HepG2 (cell line): ENCODE results near the gene LST1. TPM values are rescaled to one million over a fixed set of nuclear protein-coding genes. Genes with fewer than 3 reads are reported as not detected.
A peak's percentile ranks its signal among the peaks of the same experiment; 100 is the strongest.

Experiments used
- ATAC-seq: fragments of 200-7000 bp; cut with Tn5 transposase; 3 replicates; pipeline ENCODE4 v1.9.1; 2020; ENCODE audit warnings: mild to moderate bottlenecking, moderate library complexity
- BruUV-seq: library from RNA; stranded (reverse); fragments of 400-500 nt; replicated peaks from 2 replicates; lab custom pipeline; 2021; lab: Mats Ljungman, UMichigan
- CTCF ChIA-PET: fragments of 300-600 bp; formaldehyde crosslinking; extraction: SDS; loops from one replicate; lab custom pipeline; 2021; ENCODE audit warnings: low total read pairs, inconsistent platforms, low intra/inter-chr PET ratio; lab: Yijun Ruan, JAX
- POLR2A ChIA-PET: fragments of 350-600 bp; sonication (Branson Sonifier 250); formaldehyde crosslinking; loops from one replicate; lab custom pipeline; 2020; ENCODE audit warnings: antibody characterized with exemption, inconsistent platforms; lab: Yijun Ruan, JAX
- DNase-seq: peaks from one replicate; pipeline ENCODE4 v3.0.0-alpha.2; 2015; ENCODE audit warnings: low spot score
- FAIRE-seq: peaks from 3 replicates; lab custom pipeline; 2011; peaks lifted over from hg19 to GRCh38; lab: Jason Lieb, UNC
- H2AFZ ChIP-seq: one replicate; pipeline ENCODE4 v1.6.1; 2011; ENCODE audit warnings: low read length, inconsistent platforms
- H3K27ac ChIP-seq: fragments of 300-600 bp; 3 replicates; pipeline ENCODE4 v1.8.0; 2011; ENCODE audit warnings: mixed run types, mild to moderate bottlenecking, mixed read lengths, low read length, inconsistent platforms; ENCODE audit not compliant: insufficient read depth; ENCODE audit errors: extremely low read length
- H3K27me3 ChIP-seq, 2 experiments: fragments of 200-600 bp in 1 of 2; 2 replicates in 1 of 2; 3 replicates in 1 of 2; pipeline versions ENCODE4 v1.6.0 to v1.8.0; 2011; ENCODE audit warnings: low read length in 2 of 2, mild to moderate bottlenecking in 2 of 2, moderate library complexity in 2 of 2, inconsistent platforms in 1 of 2; ENCODE audit not compliant: insufficient read depth in 2 of 2, control insufficient read depth in 1 of 2
- H3K36me3 ChIP-seq, 2 experiments: fragments of 200-600 bp in 1 of 2; replicated peaks in 1 of 2; 2 replicates in 1 of 2; 3 replicates in 1 of 2; pipeline versions ENCODE4 v1.5.1 to v1.8.0; 2011; ENCODE audit warnings: low read length in 2 of 2, inconsistent platforms in 1 of 2; ENCODE audit not compliant: insufficient read depth in 2 of 2, control insufficient read depth in 1 of 2
- H3K4me1 ChIP-seq: 2 replicates; pipeline ENCODE4 v1.5.1; 2012; ENCODE audit warnings: low read length, inconsistent platforms; ENCODE audit not compliant: insufficient read depth
- H3K4me2 ChIP-seq: 2 replicates; pipeline ENCODE4 v1.6.0; 2011; ENCODE audit warnings: low read depth, low read length, inconsistent platforms
- H3K4me3 ChIP-seq, 3 experiments: fragments of 200-600 bp in 1 of 3; sonication (generic), shearing (Covaris generic) in 1 of 3; replicated peaks in 1 of 3; 2 replicates each; pipeline ENCODE4 v1.5.1; 2011 to 2016; ENCODE audit warnings: low read length in 3 of 3, inconsistent platforms in 2 of 3, low read depth in 2 of 3, mild to moderate bottlenecking in 2 of 3, control low read depth in 1 of 3, mixed read lengths in 1 of 3; ENCODE audit not compliant: insufficient read depth in 1 of 3
- H3K79me2 ChIP-seq: one replicate; pipeline ENCODE4 v1.6.1; 2011; ENCODE audit warnings: low read length, inconsistent platforms; ENCODE audit not compliant: insufficient read depth
- H3K9ac ChIP-seq: 2 replicates; pipeline ENCODE4 v1.6.0; 2011; ENCODE audit warnings: mild to moderate bottlenecking, low read depth, low read length, inconsistent platforms; ENCODE audit not compliant: insufficient read depth
- H3K9me3 ChIP-seq: 2 replicates; pipeline ENCODE4 v1.5.1; 2012; ENCODE audit warnings: mild to moderate bottlenecking, low read length
- H4K20me1 ChIP-seq: 2 replicates; pipeline ENCODE4 v1.6.0; 2011; ENCODE audit warnings: inconsistent platforms, mild to moderate bottlenecking, low read length, moderate library complexity; ENCODE audit not compliant: insufficient read depth
- KDM5A ChIP-seq: fragments of 200-600 bp; sonication (generic); IDR thresholded peaks from 2 replicates; pipeline ENCODE4 v1.7.0; 2018; ENCODE audit warnings: antibody characterized with exemption, mild to moderate bottlenecking, low read length, borderline replicate concordance
- KLF16 ChIP-seq, 2 experiments: sonication (generic) in 1 of 2; formaldehyde crosslinking in 1 of 2; IDR thresholded peaks; 2 replicates each; pipeline versions ENCODE4 v1.6.1 to v1.8.0; 2016 to 2023; ENCODE audit warnings: missing genetic modification reagents in 2 of 2, missing compliant biosample characterization in 1 of 2
- NR1H2 ChIP-seq: sonication (generic); formaldehyde crosslinking; IDR thresholded peaks from 2 replicates; pipeline ENCODE4 v1.8.1; 2022; ENCODE audit warnings: low read depth, missing genetic modification reagents, borderline replicate concordance
- PAX8 ChIP-seq: sonication (generic); formaldehyde crosslinking; IDR thresholded peaks from 2 replicates; pipeline ENCODE4 v1.8.0; 2022; ENCODE audit warnings: mild to moderate bottlenecking, missing genetic modification reagents, borderline replicate concordance
- ZFP37 ChIP-seq: sonication (generic); formaldehyde crosslinking; IDR thresholded peaks from 2 replicates; pipeline ENCODE4 v1.4.0; 2020; ENCODE audit warnings: missing genetic modification reagents, borderline replicate concordance
- ZNF570 ChIP-seq: sonication (generic); formaldehyde crosslinking; IDR thresholded peaks from 2 replicates; pipeline ENCODE4 v1.4.0; 2020; ENCODE audit warnings: mild to moderate bottlenecking, missing genetic modification reagents, borderline replicate concordance
- WGBS: methylation state at CpG from one replicate; pipeline ENCODE4 v1.1.6; 2017; ENCODE audit warnings: low lambda C conversion rate; 5-methylcytosine and 5-hydroxymethylcytosine counted together
- in situ Hi-C: cut with HindIII; loops from 2 replicates; pipeline ENCODE4 v1.10.0; 2017; ENCODE audit warnings: low pct_unique_long_range_greater_than_20kb; ENCODE audit not compliant: extremely low pct_ligation_motif_present
- intact Hi-C: fragments of 100-400 bp; cut with micrococcal nuclease; formaldehyde crosslinking; loops from one replicate; pipeline ENCODE4 v1.10.0; 2022; ENCODE audit not compliant: unreplicated experiment
- polyA plus RNA-seq, 8 experiments: library from polyadenylated mRNA; depleted of rRNA in 3 of 8; stranded (reverse) in 7 of 8; unstranded in 1 of 8; fragments of >200 nt; fragmentation: Illumina TruSeq in 4 of 8; extraction: Trizol in 4 of 8; gene quantifications; 2 replicates each; pipeline versions ENCODE4 v1.2.1 to v1.2.3, GENCODE V29; 2011 to 2016; ENCODE audit warnings: low read depth in 4 of 8, missing spikeins in 1 of 8, mixed read lengths in 1 of 8; ENCODE audit not compliant: insufficient read depth in 1 of 8
- total RNA-seq, 5 experiments: library from RNA; depleted of rRNA; stranded (reverse); fragments of >200 nt; fragmentation: Illumina TruSeq; extraction: Trizol; gene quantifications; 2 replicates each; pipeline ENCODE4 v1.2.3, GENCODE V29; 2016; ENCODE audit warnings: low read depth in 1 of 5
- TF ChIP-seq, protein P1 (sequence below): sonication (generic); formaldehyde crosslinking; IDR thresholded peaks from 2 replicates; pipeline ENCODE4 v1.4.0; 2020; ENCODE audit warnings: missing genetic modification reagents
- TF ChIP-seq, protein P2 (sequence below): sonication (generic); formaldehyde crosslinking; IDR thresholded peaks from 2 replicates; pipeline ENCODE4 v1.4.0; 2020; ENCODE audit warnings: missing genetic modification reagents, borderline replicate concordance
- TF ChIP-seq, protein P3 (sequence below): sonication (generic); formaldehyde crosslinking; IDR thresholded peaks from 2 replicates; pipeline ENCODE4 v1.4.0; 2020; ENCODE audit warnings: mild to moderate bottlenecking, missing genetic modification reagents, borderline replicate concordance

LST1 gene
- total and polyA plus RNA-seq, 2 of the 13 experiments (the other 11 are each of a cell fraction or from before 2014, with no cell fraction given), result not detected

DNA sequence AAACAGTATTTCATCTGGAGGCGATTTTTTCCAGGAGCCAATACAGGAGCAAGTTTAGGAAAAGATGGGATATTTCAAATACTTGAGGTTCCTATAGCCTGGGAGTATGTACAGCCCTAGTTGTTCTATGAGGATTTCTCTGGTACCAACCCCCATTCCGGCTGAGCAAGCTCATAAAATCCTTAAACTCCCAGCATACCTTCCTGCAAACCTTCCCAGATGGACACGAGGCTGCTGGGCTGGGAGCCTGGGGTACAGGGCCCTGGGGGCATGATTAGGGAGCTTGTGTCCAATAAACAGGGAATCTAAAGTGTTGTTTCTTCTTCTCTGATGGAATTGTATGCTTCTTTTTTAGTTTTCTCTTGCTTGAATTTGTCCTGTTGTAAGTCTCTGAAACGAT, 35.9 kb downstream of the LST1 start:
- no peak for ATAC-seq
- H3K27me3 ChIP-seq, result no peaks in the 10 kb centered on the region; a peak in 1 of 5 replicates
- peaks cover 37% of the 10 kb centered on the region for H3K79me2 ChIP-seq
- FAIRE-seq, result no peak
- intact Hi-C loops, result loop anchor here (5.0 kb wide), 1 partner anchor 45 kb away; the partner anchor contains the start of genes CSNK2B and LY6G5B
- H3K27ac ChIP-seq, result peak overlapping the region; percentile 98
- no TSS peak for BruUV-seq
- peaks cover 21% of the 10 kb centered on the region for H3K4me1 ChIP-seq
- H4K20me1 ChIP-seq, result peaks cover 11% of the 10 kb centered on the region; the same call in 1 of the 2 replicates
- peak overlapping the region; percentile 83 to 100 (median 99) for H3K4me3 ChIP-seq
- H3K4me2 ChIP-seq, result peak overlapping the region; percentile 98
- no peaks in the 10 kb centered on the region for H3K9me3 ChIP-seq
- H3K9ac ChIP-seq, result peak overlapping the region; percentile 97
- peaks cover 34 to 45% of the 10 kb centered on the region in 2 experiments for H3K36me3 ChIP-seq
- ChIA-PET POLR2A (interaction anchor here (0.5 to 4.8 kb wide), 9 partner anchors 11 to 208 kb away, joined by 3 to 78 read pairs (median 5); partner anchors contain the start of genes APOM, BAG6, C6orf47 and CSNK2B), CTCF (no interaction called here)
- WGBS, result 29% methylated on average over 4 of the region's 4 CpGs
- in situ Hi-C loops, result no loop called here
- no peak overlapping the region for H2AFZ ChIP-seq
- TF ChIP-seq PAX8 (CRISPR knock-in tag) (no peak), ZFP37 (no peak), KLF16 (CRISPR knock-in tag; IDR thresholded peaks at IDR 0.05) (no peak), ZNF570 (no peak), KDM5A (0 out of 2 replicates have a peak, but pooled peaks have one; percentile 2), NR1H2 (no peak)
- TF ChIP-seq, protein P1, sequence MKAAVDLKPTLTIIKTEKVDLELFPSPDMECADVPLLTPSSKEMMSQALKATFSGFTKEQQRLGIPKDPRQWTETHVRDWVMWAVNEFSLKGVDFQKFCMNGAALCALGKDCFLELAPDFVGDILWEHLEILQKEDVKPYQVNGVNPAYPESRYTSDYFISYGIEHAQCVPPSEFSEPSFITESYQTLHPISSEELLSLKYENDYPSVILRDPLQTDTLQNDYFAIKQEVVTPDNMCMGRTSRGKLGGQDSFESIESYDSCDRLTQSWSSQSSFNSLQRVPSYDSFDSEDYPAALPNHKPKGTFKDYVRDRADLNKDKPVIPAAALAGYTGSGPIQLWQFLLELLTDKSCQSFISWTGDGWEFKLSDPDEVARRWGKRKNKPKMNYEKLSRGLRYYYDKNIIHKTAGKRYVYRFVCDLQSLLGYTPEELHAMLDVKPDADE (CRISPR knock-in tag), result no peak
- TF ChIP-seq, protein P2, sequence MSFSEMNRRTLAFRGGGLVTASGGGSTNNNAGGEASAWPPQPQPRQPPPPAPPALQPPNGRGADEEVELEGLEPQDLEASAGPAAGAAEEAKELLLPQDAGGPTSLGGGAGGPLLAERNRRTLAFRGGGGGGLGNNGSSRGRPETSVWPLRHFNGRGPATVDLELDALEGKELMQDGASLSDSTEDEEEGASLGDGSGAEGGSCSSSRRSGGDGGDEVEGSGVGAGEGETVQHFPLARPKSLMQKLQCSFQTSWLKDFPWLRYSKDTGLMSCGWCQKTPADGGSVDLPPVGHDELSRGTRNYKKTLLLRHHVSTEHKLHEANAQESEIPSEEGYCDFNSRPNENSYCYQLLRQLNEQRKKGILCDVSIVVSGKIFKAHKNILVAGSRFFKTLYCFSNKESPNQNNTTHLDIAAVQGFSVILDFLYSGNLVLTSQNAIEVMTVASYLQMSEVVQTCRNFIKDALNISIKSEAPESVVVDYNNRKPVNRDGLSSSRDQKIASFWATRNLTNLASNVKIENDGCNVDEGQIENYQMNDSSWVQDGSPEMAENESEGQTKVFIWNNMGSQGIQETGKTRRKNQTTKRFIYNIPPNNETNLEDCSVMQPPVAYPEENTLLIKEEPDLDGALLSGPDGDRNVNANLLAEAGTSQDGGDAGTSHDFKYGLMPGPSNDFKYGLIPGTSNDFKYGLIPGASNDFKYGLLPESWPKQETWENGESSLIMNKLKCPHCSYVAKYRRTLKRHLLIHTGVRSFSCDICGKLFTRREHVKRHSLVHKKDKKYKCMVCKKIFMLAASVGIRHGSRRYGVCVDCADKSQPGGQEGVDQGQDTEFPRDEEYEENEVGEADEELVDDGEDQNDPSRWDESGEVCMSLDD (CRISPR knock-in tag), result no peak
- TF ChIP-seq, protein P3, sequence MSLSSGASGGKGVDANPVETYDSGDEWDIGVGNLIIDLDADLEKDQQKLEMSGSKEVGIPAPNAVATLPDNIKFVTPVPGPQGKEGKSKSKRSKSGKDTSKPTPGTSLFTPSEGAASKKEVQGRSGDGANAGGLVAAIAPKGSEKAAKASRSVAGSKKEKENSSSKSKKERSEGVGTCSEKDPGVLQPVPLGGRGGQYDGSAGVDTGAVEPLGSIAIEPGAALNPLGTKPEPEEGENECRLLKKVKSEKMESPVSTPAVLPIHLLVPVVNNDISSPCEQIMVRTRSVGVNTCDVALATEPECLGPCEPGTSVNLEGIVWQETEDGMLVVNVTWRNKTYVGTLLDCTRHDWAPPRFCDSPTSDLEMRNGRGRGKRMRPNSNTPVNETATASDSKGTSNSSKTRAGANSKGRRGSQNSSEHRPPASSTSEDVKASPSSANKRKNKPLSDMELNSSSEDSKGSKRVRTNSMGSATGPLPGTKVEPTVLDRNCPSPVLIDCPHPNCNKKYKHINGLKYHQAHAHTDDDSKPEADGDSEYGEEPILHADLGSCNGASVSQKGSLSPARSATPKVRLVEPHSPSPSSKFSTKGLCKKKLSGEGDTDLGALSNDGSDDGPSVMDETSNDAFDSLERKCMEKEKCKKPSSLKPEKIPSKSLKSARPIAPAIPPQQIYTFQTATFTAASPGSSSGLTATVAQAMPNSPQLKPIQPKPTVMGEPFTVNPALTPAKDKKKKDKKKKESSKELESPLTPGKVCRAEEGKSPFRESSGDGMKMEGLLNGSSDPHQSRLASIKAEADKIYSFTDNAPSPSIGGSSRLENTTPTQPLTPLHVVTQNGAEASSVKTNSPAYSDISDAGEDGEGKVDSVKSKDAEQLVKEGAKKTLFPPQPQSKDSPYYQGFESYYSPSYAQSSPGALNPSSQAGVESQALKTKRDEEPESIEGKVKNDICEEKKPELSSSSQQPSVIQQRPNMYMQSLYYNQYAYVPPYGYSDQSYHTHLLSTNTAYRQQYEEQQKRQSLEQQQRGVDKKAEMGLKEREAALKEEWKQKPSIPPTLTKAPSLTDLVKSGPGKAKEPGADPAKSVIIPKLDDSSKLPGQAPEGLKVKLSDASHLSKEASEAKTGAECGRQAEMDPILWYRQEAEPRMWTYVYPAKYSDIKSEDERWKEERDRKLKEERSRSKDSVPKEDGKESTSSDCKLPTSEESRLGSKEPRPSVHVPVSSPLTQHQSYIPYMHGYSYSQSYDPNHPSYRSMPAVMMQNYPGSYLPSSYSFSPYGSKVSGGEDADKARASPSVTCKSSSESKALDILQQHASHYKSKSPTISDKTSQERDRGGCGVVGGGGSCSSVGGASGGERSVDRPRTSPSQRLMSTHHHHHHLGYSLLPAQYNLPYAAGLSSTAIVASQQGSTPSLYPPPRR (CRISPR knock-in tag), result 0 out of 2 replicates have a peak, but pooled peaks have one; percentile 21
- TF ChIP-seq, all 625 proteins: peak for 2
- DNase-seq, result no peak
